OCI-LY7 (cell line): ENCODE measurements around the gene AFG3L2. TPM values are rescaled to one million over a fixed set of nuclear protein-coding genes. Genes with fewer than 3 reads are reported as not detected.

Experiments
- BruUV-seq: library from RNA; stranded (reverse); fragments of 400-500 nt; replicated peaks from 2 replicates; lab custom pipeline; 2021; lab: Mats Ljungman, UMichigan
- CTCF ChIA-PET: fragments of 300-600 bp; sonication (Branson Sonifier 250); formaldehyde crosslinking; loops from one replicate; lab custom pipeline; 2022; ENCODE audit warnings: antibody characterized with exemption; ENCODE audit not compliant: unreplicated experiment; lab: Charles Lee
- POLR2A ChIA-PET: fragments of 300-600 bp; sonication (Branson Sonifier 250); formaldehyde crosslinking; loops from one replicate; lab custom pipeline; 2022; ENCODE audit warnings: antibody characterized with exemption; lab: Charles Lee
- DNase-seq: peaks from one replicate; pipeline ENCODE4 v3.0.0-alpha.2; 2015; ENCODE audit warnings: low spot score
- H2AFZ ChIP-seq: fragments of 200-600 bp; sonication (generic), shearing (Covaris generic); 2 replicates; pipeline ENCODE4 v1.6.1; 2014; ENCODE audit warnings: mild to moderate bottlenecking, antibody characterized with exemption, low read length, moderate library complexity
- H3K27ac ChIP-seq: fragments of 200-600 bp; sonication (generic); 2 replicates; pipeline ENCODE4 v1.5.1; 2014; ENCODE audit warnings: mixed run types, low read depth, mild to moderate bottlenecking, moderate library complexity, low read length, inconsistent platforms; ENCODE audit not compliant: poor library complexity, severe bottlenecking
- H3K36me3 ChIP-seq: fragments of 200-600 bp; sonication (generic); 2 replicates; pipeline ENCODE4 v1.6.1; 2014; ENCODE audit warnings: mild to moderate bottlenecking, antibody characterized with exemption, low read length, moderate library complexity, mixed read lengths; ENCODE audit not compliant: insufficient read depth
- H3K4me1 ChIP-seq: fragments of 200-600 bp; sonication (generic); 2 replicates; pipeline ENCODE4 v1.5.1; 2014; ENCODE audit warnings: mild to moderate bottlenecking, low read length; ENCODE audit not compliant: insufficient read depth, poor library complexity, severe bottlenecking
- H3K4me2 ChIP-seq: fragments of 200-600 bp; sonication (generic); 2 replicates; pipeline ENCODE4 v1.6.1; 2014; ENCODE audit warnings: mild to moderate bottlenecking, low read length
- H3K4me3 ChIP-seq: fragments of 200-600 bp; sonication (generic); 2 replicates; pipeline ENCODE4 v1.5.1; 2014; ENCODE audit warnings: mild to moderate bottlenecking, low read depth, low read length; ENCODE audit not compliant: poor library complexity, severe bottlenecking
- H3K79me2 ChIP-seq: fragments of 200-600 bp; sonication (generic); 2 replicates; pipeline ENCODE4 v1.6.1; 2016; ENCODE audit warnings: low read depth, mild to moderate bottlenecking, low read length, moderate library complexity, mixed read lengths; ENCODE audit not compliant: insufficient read depth
- H3K9me2 ChIP-seq: fragments of 200-600 bp; sonication (generic); 2 replicates; pipeline ENCODE4 v1.6.1; 2016; ENCODE audit warnings: mild to moderate bottlenecking, low read length, mixed read lengths; ENCODE audit not compliant: insufficient read depth
- H3K9me3 ChIP-seq: fragments of 200-600 bp; sonication (generic); 2 replicates; pipeline ENCODE4 v1.6.1; 2014; ENCODE audit warnings: mild to moderate bottlenecking, mixed run types, low read length, mixed read lengths
- H4K20me1 ChIP-seq: fragments of 200-600 bp; sonication (generic); 2 replicates; pipeline ENCODE4 v1.6.1; 2014; ENCODE audit warnings: mild to moderate bottlenecking, antibody characterized with exemption, low read length, moderate library complexity, mixed read lengths; ENCODE audit not compliant: insufficient read depth
- CTCF ChIP-seq: fragments of 200-600 bp; sonication (generic); conservative IDR thresholded peaks from 2 replicates; pipeline ENCODE4 v1.5.1; 2014; ENCODE audit warnings: mild to moderate bottlenecking, antibody characterized with exemption, low read length, moderate library complexity, mixed read lengths
- EZH2phosphoT487 ChIP-seq: fragments of 200-600 bp; sonication (generic); IDR thresholded peaks from 2 replicates; pipeline ENCODE4 v1.6.1; 2018; ENCODE audit warnings: low read depth, borderline replicate concordance, mild to moderate bottlenecking, mixed run types, antibody characterized with exemption, low read length, moderate library complexity, mixed read lengths
- intact Hi-C: fragments of 100-400 bp; cut with micrococcal nuclease; formaldehyde crosslinking; loops from one replicate; pipeline ENCODE4 v1.10.0; 2022; ENCODE audit not compliant: unreplicated experiment
- total RNA-seq, 2 experiments: library from RNA; depleted of rRNA in 1 of 2; stranded (reverse); fragments of >200 nt in 1 of 2; shearing (Covaris generic) in 1 of 2; gene quantifications; 2 replicates each; pipeline ENCODE4 v1.2.3, GENCODE V29; 2014 to 2022

The AFG3L2 gene
- total RNA-seq, 2 experiments from 2014 or later: 44.8 to 72.7 TPM

- no peak overlapping the region for H2AFZ ChIP-seq
- CTCF ChIA-PET: no interaction called here
- H3K79me2 ChIP-seq: no peaks in the 10 kb centered on the region
- no peak for TF ChIP-seq CTCF
- no peak for TF ChIP-seq EZH2phosphoT487
- no peaks in the 10 kb centered on the region for H4K20me1 ChIP-seq
- H3K4me3 ChIP-seq: no peak overlapping the region
- POLR2A ChIA-PET: no interaction called here
- H3K9me2 ChIP-seq: no peaks in the 10 kb centered on the region
- H3K4me1 ChIP-seq: no peaks in the 10 kb centered on the region
- BruUV-seq: no TSS peak
- H3K27ac ChIP-seq: no peak overlapping the region
- intact Hi-C loops: no loop called here
- no peaks in the 10 kb centered on the region for H3K9me3 ChIP-seq
- no peaks in the 10 kb centered on the region for H3K36me3 ChIP-seq
- DNase-seq: no peak
- H3K4me2 ChIP-seq: no peak overlapping the region
Observed at GRCh38 chr18:12293831-12294230, 83.2 kb downstream of the AFG3L2 start.

GRCh38 chr18:12291690-12292089 lies 85.3 kb downstream of the AFG3L2 start:
- Histone ChIP-seq H4K20me1 (no peaks in the 10 kb centered on the region), H3K4me1 (no peaks in the 10 kb centered on the region), H3K4me2 (no peak overlapping the region), H3K36me3 (no peaks in the 10 kb centered on the region), H3K79me2 (no peaks in the 10 kb centered on the region), H3K9me3 (no peaks in the 10 kb centered on the region), H3K4me3 (no peak overlapping the region), H3K9me2 (no peaks in the 10 kb centered on the region), H2AFZ (no peak overlapping the region), H3K27ac (no peak overlapping the region)
- ChIA-PET CTCF (no interaction called here), POLR2A (interaction anchor here (0.6 to 0.7 kb wide), 2 partner anchors 47 to 1787 kb away, joined by 3 read pairs; no protein-coding TSS in a partner anchor)
- BruUV-seq: no TSS peak
- intact Hi-C loops: no loop called here
- DNase-seq: no peak
- TF ChIP-seq CTCF (no peak), EZH2phosphoT487 (no peak)

- intact Hi-C loops: no loop called here
- no peak overlapping the region for H2AFZ ChIP-seq
- CTCF ChIA-PET: no interaction called here
Observed at GRCh38 chr18:12291161-12291560, 85.9 kb downstream of the AFG3L2 start.

More at GRCh38 chr18:12291161-12291560, 85.9 kb downstream of the AFG3L2 start:
- Histone ChIP-seq H3K4me2 (no peak overlapping the region), H3K4me1 (no peaks in the 10 kb centered on the region), H3K4me3 (no peak overlapping the region), H3K9me3 (no peaks in the 10 kb centered on the region), H3K27ac (no peak overlapping the region), H3K9me2 (no peaks in the 10 kb centered on the region), H3K36me3 (no peaks in the 10 kb centered on the region), H4K20me1 (no peaks in the 10 kb centered on the region), H3K79me2 (no peaks in the 10 kb centered on the region)
- no peak for DNase-seq
- POLR2A ChIA-PET: interaction anchor here (0.6 kb wide), 1 partner anchor 56 kb away, joined by 3 read pairs; no protein-coding TSS in a partner anchor
- TF ChIP-seq CTCF (no peak), EZH2phosphoT487 (no peak)
- BruUV-seq: no TSS peak
